Stimulated activated CD4-positive, alpha-beta T cell treated with anti-CD3 and anti-CD28 coated beads, TNF-alpha, amount 100 ng/mL, for 48 hours (primary cell): ENCODE measurements around the gene SH2D2A.

Experiments used
- DNase-seq, 3 donors: peaks; one replicate each; pipeline ENCODE4 v3.0.0-alpha.2; 2020; ENCODE audit warnings: low read depth in 3 of 3

Gene SH2D2A

DNA sequence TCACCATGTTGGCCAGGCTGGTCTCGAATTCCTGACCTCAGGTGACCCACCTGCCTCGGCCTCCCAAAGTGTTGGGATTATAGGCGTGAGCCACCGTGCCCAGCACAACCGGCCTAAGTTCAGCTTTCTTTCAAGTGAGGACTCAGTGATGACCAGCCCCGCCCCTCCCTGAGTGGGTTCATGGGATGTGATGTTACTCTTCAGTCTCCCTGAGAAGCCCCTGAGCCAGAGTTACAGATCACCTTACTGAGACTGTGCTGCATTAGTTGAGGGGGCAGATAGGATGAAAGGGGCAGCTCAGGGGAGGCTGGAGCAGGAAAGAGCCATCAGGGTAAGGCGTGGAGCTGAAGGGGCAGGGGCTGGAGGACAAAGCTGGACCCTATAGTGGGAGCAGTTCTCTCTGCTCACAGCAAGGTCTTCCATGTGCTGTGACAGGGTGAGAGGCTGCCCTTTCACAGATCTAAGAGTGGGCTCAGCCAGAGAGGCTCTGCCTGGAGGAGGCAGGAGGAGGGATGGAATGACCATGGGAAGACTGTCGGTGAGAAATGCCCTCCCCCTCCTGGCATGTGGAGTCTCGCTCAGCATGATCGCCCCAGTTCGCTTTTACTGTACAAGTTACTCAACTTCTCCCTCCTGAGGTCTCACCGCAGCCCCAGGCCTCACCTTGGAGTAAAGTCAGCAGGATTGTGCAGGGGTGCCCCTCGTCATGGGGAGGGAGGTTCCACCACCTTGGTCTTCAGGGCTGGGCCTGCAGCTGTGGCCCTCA is 13.4 kb downstream of the SH2D2A start:
- no peak for DNase-seq

DNA sequence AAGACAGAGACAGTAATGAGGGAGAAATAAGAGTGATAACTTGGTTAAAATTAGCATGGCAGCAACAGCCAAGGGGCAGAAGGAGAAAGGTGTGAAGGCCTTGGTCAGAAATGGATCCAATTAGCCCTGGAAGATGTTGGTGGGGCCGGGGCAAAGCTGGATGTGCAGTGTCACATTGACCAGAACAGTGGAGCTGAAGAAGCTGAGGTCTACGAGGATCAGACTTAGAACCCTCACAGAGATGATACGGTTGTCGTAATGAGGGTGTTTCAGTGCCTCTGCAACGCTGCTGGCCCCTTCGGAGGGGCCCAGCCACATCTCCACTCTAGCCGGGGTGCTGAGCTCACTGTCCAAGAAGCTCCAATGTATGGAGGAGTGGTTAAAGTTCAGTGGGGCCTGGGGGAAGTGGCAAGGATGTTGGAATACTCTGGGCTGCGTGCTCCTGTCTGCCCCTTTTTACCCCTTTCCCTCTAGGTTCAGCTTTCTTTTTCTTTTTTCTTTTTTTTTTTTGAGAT is 14.2 kb downstream of the SH2D2A start:
- no peak for DNase-seq

DNA sequence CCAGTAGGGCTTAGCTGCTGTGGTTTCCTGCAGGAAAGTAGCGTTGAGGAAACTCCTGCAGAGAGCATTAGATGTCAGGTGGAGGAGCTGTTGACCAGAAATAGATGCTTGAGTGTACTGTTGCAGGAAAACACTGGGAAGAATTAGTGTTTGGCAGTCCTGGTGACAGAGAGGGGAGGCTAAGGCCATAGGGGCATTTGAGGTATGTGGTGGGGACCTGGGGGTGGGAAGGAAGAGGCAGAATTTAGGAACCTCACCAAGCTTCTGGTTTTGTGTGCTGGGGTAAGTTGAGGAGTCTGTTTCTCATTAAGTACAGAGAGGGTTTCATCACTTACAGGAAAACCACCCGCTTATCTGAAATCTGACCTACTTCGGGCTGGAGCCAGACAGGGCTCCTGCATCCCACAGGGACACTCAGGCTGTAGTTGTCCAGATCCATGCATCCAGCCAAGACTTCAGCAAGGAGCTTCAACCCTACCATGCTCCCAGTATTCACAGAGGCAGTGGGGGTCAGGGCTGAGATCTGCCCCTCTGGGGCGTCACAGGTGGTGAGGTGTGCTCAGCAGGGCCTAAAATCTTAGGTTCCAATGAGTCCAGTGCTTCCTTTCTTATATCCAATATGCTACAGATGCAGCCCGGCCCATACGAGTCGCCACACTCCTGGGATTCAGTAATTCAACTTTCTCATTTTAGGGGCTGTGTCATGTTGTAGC is 15.1 kb downstream of the SH2D2A start:
- DNase-seq = no peak

DNA sequence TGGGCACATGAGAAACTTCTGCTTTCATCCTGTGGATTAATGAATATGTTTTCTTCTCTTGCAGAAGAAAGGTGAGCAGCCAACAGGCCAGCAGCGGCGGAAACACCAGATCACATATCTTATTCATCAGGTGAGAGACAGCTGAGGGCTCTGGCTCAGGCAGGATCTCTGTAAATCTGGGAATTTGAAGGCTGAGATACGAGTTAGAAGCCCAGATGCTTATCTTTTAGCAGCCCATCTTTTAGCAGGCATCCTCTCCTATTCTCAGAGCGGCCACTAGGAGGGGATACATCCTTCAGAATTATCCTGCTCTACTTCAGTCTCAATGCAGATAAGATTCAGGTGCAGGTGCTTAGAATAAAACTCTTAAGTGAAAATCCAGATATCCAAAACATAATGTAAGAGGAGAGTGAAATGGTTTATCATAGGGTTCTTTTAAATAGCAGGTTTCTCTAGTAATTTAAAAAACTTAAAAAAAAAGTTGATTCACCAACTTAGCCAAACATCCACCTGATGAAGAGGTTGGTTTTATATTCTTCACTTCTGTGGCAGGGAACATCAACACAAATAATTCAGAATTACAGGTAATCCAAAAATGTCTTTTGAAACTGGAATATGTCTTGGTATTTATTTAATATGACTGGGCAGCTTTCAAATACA is 19.3 kb downstream of the SH2D2A start:
- no peak for DNase-seq

DNA sequence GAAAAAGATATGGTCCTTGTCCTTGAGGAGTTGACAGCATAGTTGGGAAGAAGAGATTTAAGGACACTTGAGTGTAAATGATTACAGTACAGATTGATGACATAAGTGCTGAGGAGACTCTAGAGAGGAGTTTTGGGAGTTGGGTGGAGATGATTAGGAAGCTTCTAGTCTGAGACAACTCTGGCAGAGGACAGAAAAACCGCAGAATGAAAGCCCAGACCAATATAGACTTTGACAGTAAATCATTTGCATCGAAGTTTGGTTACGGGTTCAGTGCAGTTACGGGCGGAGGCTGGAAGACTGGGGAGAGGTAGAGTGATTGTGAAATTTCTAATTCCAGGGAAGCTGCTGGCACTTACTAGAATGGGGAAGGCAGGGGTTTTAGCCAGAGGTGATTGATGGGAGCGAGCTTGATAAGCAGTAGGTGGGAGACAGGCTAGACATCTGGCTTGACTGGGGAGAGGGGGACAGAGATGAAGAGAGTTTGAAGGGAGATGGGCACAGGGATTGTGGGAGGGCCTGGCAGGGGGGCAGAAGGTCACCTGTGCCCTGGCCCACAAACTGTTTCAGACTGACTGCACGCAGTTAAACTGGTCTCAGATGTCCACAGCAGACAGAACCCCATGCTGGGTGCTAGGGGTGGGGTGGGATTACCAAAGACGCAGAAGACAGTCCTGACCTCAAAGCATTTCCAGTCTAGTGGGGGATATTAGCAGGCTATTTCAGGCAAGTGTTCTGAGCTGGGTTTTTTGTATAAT is 20.1 kb downstream of the SH2D2A start:
- no peak for DNase-seq

DNA sequence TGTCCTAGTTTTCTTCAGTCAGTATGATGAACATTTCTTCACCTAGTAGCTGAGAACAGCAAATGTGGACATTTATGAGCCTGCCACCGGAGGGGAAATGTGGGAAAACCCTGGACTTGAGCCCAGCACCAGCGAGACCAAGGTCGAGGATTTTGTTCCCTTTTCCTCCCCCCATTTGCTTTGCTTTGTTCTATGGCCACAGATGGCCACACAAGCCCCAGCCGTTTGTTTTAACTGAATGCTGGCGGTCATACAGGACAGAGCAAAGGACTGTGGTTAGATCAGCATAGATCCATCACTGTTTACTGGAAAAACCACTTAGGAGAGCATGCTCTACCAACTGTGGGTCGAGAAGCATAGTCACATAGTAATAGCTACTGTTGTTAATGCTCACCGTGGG is 20.9 kb downstream of the SH2D2A start:
- DNase-seq = no peak

DNA sequence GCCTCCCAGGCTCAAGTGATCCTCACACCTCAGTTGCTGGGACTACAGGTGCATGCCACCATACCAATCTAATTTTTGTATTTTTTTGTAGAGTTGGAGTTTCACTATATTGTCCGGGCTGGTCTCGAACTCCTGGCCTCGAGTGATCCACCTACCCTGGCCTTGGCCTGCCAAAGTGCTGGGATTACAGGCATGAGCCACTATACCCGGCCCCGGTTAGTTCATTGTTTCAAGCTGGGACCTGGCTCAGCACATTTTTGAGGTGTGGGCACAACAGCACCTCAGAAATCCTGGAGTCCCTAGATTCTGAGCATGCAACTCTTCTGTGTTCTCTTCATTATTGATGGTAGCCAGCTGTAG is 21.3 kb downstream of the SH2D2A start:
- no peak for DNase-seq

DNA sequence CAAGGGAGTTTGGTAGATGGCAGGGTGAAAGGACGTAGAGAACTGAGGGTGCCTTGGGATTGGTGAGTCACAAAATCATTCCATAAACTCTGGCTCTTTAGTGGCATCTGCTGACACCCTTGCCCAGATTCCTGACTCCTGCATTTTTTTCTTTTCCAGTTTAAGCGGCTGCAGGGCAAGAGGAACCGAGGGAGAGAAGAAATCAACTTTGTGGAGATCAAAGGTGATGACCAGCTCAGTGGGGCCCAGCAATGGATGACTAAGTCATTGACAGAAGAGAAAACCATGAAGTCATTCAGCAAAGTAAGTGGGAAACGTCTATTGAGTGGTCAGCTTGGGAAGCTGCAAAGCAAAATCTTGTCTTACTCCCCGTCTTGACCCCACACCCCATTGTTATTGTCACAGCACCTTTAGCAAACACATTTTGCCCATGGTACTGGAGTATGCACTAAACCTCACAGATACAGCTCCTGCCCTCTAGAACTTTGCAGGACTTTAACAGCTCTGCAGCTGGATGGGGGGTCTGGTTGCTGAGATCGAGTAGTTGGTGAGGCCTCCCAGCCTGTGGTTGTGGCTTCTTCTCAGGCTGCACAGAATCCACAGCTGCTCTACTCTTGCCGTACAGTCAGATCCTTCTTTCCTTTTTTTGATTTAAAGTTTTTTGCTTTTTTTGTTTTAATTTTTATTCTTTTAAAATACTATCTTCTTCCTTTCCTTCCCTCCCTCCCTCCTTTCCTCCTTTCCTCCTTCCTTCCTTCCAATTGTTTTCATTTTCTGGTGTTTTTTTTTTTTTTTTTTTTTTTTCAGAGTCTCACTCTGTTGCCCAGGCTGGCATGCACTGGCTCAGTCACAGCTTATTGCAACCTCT is 21.9 kb downstream of the SH2D2A start:
- DNase-seq = no peak

DNA sequence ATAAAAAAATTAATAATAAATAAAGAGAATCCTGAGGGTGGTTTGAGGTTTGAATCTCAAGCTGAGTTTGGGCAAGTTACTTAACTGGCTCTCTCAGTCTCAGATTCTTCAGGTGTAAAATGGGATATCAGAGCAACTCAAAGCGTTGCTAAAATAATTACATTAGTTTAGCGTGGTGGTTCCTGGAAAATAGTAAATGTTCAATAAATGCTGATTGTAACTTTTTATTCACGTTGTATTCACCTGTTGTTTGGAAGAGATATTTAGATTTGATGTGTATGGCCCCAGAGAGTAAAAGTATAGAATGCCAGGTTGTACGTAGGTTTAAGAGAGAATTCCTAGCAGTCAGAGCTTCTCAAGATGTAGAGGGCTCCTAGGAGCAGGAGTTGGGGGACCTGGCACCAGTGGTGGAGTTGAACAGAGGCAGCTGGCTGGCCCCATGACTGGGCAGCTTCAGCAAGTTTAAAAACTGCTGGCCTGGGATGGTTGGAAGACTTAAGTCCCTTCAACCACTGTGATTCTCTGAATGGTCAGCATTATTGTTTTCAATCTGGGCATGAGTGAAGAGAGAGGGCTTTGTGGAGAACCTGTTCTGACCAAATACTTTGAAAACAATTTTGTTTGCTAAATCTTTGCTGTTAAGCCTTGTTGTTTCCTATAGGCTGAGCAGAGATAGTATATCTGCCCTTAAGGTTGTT is 26.9 kb downstream of the SH2D2A start:
- DNase-seq = no peak

DNA sequence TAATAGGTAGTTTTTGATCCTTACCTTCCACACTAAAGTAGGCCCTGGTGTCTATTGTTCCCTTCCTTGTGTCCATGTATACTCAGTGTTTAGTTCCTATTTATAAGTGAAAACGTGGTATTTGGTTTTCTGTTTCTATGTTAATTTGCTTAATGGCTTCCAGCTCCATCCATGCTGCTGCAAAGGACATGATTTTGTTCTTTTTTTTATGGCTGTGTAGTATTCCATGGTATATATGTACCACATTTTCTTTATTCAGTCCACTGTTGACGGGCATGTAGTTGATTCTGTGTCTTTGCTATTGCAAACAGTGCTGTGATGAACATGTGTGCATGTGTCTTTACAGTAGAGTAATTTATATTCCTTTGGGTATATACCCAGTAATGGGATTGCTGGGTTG is 28.5 kb downstream of the SH2D2A start:
- DNase-seq = no peak

DNA sequence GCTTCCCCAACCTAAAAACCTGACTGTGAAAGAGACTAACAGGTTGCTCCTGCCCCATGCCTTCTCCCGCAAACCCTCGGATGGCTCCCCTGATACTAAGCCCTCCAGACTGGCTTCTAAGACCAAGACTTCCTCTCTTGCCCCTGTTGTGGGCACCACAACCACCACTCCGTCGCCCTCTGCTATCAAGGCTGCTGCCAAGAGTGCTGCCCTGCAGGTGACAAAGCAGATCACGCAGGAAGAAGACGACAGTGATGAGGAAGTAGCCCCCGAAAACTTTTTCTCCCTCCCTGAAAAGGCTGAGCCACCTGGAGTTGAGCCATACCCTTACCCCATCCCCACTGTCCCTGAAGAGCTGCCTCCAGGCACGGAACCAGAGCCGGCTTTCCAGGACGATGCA is 30.0 kb downstream of the SH2D2A start:
- no peak for DNase-seq

DNA sequence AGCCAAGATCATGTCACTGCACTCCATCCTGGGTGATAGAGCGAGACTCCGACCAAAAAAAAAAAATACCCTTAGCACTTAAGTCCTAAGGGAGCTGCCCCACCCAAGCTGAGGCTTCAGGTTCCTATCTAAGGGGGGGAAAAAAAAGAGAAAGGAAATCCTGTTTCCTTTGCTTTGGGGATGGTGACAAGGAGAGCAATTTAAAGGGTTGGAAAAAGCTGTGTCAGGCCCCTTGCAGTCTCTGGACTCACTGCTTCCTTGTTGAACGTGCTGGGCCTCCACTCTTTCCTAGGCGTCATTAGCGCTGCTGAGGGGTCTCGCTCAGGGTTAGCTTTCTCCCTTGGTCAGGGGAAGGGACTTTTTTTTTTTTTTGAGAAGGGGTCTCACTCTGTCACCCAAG is 31.2 kb downstream of the SH2D2A start:
- no peak for DNase-seq

DNA sequence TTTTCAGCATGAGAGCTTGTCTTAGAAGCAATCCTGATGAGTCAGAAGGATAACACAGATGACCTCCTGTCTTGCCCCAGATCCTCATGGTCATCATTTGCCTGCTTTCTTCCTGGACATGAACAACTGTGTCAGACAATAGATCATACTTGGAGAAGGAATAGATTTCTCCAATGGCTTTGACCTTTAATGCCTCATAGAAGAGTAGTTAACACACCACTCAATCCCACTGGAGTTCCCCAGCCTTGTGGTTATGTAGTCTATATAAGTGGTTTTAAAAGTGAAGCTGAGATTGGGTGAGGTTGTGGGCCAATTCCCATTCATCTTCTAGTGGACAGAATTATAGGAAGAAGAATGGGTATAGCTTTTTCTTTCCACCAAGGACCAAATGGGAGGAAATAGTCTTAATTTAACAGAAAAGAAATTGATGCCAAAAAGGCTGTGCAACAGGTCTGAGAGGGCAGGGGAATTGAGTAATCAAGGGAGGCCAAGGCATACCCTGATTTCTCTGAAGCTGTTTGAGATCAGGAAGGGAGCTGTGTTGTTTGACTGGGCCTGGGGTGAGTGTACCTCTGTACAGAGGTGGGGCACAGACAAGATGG is 35.0 kb downstream of the SH2D2A start:
- no peak for DNase-seq

DNA sequence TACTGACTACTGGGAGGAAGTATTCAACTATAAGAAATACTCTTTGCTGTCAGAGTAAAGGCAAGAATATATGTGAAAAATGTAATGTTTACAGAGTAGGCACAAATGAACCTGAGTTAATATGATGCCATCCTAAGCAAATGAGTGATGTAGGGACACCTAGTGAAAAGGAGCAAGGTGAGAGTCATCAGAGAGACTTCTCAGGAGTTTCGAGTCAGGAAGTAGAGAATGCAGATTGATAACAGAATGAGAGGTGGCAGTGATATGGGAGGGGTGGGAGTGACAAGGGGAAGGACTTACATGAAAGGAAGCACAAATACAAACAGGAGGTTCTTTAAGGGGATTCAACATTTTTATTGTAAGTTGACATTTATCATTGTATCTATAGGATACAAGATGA is 39.1 kb downstream of the SH2D2A start:
- no peak for DNase-seq

DNA sequence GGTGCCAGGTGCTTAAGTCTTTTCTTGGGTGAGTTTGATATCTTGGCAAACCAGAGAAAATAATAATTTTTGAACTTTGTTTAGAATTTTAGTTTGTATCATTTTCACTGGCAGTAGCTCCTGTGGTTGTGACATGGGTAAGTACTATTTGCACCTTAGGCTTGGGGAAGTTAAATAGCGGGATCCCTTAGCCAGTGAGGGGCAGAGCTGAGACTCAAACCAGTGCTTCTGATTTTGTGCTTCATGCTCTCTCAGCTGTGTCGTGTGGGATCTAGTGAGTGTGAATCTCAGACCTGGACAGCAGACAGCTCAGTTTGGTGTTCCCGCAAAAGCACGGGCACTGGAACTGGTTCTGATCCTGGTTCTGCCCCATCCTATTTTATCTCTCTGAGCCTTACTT is 39.7 kb downstream of the SH2D2A start:
- no peak for DNase-seq

DNA sequence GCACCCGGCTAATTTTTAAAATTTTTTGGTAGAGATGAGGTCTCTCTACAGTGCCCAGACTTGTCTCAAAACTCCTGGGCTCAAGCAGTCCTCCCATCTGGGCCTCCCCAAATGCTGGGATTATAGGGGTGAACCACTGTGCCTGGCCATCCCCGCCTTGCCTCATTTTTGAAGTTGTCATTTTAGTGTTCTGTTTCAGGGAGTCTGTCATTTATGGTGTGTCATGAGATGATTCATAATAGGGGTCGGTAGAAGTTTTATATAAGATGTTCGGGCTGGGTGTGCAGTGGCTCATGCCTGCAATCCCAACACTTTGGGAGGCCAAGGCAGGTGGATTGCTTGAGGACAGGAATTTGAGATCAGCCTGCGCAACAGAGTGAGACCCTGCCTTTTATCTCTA is 40.8 kb downstream of the SH2D2A start:
- no peak for DNase-seq

DNA sequence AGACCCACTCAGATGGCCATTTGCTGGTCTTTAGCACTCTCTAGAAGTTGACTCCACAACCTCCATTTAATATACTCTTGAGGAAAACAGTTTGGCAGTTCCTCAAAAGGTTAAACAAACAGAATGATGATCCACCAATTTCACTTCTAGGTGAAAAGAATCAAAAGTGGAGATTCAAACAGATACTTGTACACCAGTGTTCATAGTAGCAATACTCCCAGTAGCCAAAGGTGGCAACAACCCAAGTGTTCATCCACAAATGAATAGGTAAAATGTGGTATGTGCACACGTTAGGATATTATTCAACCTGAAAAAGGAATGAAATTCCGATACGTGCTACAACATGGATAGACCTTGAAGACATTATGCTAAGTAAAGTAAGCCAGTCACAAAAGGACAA is 43.0 kb downstream of the SH2D2A start:
- no peak for DNase-seq

DNA sequence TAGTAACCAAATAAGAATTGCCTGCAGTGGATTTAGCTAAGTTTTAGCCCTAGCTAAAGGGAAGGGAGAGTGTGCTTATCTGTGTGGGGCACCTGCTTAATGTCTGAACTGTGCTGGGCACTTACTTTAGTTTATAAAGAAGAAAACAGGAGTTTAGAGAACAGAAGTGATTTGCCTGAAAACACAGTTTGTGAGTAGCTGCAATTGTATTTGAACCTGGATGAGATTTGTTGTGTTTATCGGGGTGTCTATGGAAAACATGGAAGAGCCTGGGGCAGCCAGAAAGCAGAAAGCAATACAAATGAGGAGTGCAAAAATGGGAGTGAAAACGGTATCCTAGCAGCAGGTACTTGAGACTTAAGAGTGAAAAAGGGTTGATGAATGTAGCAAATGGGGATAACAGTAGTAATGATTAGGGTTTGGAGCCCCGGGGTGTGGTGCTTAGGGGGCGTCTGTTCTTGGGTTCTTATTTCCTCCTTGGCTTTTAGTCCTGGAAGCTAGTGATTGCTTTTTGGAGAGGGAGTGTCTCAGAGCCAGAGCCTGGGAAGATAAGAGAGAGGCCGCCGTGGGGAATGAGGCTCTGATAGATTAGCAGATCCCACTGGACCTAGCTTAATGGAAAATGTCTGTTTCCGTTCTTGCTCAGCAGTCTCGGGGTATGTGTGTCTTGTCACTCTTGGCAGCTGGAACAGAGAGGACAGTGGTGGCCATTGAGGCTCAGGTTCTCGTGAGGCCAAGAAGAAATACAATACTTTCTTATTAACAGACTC is 43.7 kb downstream of the SH2D2A start:
- DNase-seq = no peak

DNA sequence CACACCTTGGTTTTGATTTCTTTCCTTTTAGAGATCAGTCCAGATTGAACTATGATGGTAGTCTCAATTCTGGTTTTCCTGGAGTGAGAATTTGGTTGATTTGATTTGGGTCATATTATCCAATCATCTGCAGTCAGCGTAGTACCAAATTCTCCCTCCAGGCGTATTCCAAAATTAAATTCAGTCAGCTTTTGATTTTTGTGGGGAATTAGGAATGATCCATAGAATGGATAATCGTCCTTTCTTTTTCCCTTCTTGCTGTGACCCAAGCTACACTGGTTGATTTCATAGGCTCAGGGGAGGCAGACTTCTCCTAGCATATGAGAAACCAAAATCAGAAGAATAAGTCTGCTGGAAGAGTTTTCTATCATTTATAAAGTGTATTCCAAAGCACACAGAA is 44.4 kb downstream of the SH2D2A start:
- no peak for DNase-seq
